Hypothalamus (tissue), 51 donors: ENCODE results near the gene USP34.
"Not testable (repeated sequence)": the region's sequence is repeated elsewhere in the genome, so short reads cannot be mapped to it uniquely, and the experiment has no call there.

ENCODE experiments used
- DNase-seq, 51 donors: peaks; one replicate each; lab custom pipeline; 2025; lab: John Stamatoyannopoulos, UW

Gene USP34

DNA sequence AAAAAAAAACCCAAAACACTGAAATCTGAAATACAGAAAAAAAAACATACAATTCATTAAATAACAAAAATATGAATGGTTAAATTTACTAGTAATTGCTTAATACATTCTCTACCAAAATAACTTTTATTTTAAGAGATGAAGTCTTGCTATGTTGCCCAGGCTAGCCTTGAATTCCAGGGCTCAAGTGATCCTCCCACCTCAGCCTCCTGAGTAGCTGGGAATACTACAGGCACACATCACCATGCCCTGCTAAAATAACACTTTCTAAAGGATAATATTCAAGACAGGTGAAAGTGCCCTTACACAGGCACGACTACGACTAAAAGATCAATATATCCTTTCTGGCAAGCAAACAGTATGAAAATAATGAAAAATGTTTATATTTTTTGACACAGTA, 9.5 kb downstream of the USP34 start:
- no peak for DNase-seq

DNA sequence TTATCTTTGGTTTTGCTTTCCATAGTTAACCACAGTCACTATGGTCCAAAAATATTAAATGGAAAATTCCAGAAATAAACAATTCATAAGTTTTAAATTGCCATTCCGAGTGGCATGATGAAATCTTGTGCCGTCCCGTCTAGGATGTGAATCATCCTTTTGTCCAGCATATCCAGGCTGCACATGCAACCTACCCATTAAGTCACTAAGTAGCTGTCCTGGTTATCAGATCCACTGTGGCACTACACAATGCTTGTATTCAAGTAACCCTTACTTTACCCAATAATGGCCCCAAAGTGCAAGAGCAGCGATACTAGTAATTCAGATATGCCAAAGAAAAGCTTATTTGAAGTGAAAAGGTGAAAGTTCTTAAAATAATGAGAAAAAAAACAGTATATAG, 10.7 kb downstream of the USP34 start:
- DNase-seq = no peak

DNA sequence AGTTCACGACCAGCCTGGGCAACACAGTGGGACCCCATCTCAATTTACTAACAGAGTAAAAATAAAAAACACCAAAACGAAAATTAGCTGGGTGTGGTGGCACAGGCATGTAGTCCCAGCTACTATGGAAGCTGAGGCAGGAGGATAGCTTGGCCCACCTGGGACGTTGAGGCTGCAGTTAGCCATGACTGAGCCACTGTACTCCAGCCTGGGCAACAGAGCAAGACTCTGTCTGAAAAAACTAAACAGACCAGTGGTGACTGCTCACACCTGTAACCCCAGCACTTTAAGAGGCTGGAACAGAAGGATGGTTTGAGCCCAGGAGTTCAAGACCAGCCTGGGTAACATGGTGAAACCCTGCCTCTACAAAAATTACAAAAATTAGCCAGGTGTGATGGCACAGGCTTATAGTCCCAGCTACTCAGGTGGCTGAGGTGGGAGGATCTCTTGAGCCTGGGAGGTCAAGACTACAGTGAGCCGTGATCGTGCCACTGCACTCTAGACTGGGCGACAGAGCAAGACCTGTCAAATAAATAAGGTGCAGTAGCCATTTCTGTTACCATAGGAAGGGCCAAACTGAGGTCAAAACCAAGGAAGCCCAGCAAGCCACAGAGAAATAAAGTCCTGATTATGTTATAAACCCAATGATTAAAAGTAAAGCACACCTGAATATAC, 14.0 kb downstream of the USP34 start:
- no peak for DNase-seq

DNA sequence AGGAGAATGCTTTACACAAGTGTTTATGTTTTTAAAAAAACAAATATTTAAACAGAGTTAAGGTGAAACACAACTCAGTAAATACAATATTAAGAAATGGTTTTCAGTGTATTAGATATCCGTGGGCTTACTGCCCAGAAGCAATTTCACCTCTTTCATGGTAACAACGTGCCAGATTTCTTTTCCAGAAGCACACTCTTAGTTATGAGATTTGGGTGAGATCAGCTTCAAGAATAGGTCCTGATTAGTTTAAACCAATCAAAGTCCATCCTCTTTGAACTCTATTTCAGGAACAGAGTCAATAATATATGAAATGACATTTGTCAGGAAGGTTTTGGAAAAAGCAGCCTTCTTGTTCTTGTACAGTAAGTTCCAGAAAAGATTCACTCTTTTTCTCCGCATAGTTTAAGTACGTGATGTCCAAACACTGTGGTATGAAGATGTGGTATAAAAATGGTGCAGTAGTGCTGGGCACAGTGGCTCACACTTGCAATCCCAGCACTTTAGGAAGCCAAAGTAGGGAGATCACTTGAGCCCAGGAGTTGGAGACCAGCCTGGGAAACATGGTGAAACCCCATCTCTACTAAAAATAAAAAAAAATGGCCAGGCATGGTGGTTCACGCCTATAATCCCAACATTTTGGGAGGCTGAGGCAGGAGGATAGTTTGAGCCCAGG, 14.7 kb downstream of the USP34 start:
- DNase-seq = no peak

DNA sequence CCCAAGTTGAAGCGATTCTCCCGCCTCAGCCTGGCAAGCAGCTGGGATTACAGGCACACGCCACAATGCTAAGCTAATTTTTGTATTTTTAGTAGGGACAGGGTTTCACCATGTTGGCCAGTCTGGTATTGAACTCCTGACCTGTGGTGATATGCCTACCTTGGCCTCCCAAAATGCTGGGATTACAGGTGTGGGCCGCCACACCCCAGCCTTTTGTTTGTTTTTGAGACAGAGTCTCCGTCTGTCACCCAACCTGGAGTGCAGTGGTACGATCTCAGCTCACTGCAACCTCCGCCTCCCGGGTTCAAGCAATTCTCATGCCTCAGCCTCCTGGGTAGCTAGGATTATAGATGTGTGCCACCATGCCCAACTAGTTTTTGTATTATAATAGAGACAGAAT, 15.9 kb downstream of the USP34 start:
- not testable (repeated sequence) for DNase-seq

DNA sequence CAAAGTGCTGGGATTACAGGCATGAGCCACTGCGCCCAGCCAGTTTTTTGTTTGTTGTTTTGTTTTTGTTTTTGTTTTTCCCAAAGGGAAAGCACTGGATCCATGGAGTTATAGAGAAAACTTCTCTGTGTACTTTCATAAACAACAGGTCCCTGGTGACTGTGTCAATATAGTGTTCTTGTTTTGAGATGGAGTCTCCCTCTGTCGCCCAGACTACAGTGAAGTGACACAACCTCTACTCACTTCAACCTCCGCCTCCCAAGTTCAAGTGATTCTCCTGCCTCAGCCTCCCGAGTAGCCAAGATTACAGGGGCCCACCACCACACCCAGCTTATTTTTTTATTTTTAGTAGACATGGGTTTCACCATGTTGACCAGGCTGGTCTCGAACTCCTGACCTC, 16.5 kb downstream of the USP34 start:
- no peak for DNase-seq

DNA sequence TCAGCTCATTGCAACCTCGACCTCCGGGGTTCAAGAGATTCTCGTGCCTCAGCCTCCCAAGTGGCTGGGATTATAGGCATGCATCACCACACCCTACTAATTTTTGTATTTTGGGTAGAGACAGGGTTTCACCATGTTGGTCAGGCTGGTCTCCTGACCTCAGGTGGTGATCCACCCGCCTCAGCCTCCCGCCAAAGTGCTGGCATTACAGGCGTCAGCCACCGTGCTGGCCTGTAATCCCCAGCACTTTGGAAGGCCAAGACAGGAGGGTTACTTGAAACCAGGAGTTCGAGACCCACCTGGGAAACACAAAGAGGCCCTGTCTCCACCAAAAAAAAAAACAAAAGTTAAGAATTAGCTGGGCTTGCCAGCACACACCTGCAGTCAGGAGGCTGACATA, 18.5 kb downstream of the USP34 start:
- DNase-seq = no peak

DNA sequence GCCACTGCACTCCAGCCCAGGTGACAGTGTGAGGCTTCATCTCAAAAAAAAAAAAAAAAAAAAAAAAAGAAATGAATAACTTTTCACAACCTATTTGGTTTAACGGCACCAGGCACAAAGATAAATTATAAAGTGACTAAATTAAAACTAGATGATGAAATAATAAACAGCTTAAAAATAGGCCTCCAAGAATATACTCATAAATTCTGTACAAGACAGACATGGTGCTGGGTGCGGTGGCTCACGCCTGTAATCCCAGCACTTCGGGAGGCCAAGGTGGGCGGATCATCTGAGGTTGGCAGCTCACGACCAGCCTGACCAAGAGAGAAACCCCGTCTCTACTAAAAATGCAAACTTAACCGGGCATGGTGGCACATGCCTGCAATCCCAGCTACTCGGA, 19.7 kb downstream of the USP34 start:
- no peak for DNase-seq

DNA sequence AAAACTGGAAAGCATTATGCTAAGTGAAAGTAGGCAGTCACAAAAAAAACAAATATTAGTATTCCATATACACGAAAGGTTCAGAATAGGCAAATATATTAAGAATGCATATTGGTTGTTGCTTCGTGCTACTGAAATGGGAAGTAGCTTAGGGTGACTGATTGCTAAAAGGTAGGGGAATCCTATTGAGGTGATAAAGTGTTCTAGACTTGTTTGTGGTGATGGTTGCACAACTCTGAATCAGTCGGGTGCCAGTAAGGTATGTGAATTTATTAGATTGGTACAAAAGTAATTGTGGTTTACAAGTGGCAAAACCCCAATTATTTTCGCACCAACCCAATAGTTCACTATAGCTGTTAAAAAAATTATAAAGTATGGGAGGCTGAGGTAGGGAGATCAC, 20.7 kb downstream of the USP34 start:
- no peak for DNase-seq

DNA sequence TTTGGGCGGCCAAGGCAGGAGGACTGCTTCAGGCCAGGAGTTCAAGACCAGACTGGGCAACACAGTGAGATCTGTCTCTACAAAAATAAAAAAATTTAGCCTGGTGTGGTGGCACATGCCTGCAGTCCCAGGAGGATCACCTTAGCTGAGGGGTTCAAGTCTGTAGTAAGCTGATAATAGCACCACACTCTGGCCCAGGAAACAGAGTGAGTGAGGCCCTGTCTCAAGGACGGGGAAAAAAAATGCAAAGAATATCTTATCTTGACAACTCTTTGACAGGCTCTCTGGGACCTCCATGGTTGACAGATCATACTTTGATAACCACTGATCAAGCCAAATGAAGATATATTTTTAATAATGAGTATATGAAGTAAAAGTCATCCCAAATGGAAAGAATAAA, 22.7 kb downstream of the USP34 start:
- DNase-seq = no peak

DNA sequence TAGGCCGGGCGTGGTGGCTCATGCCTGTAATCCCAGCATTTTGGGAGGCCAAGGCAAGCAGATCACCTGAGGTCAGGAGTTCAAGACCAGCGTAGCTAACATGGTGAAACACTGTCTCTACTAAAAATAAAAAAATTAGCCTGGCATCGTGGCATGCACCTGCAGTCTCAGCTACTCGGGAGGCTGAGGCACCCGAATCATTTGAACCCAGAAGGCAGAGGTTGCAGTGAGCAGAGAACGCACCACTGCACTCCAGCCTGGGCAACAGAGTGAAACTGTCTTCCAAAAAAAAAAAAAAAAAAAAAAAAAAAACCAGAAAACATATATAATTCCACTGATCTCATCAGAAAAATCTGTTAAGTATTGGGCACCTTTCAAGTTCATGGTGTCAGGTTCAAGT, 23.9 kb downstream of the USP34 start:
- DNase-seq = not testable (repeated sequence)

DNA sequence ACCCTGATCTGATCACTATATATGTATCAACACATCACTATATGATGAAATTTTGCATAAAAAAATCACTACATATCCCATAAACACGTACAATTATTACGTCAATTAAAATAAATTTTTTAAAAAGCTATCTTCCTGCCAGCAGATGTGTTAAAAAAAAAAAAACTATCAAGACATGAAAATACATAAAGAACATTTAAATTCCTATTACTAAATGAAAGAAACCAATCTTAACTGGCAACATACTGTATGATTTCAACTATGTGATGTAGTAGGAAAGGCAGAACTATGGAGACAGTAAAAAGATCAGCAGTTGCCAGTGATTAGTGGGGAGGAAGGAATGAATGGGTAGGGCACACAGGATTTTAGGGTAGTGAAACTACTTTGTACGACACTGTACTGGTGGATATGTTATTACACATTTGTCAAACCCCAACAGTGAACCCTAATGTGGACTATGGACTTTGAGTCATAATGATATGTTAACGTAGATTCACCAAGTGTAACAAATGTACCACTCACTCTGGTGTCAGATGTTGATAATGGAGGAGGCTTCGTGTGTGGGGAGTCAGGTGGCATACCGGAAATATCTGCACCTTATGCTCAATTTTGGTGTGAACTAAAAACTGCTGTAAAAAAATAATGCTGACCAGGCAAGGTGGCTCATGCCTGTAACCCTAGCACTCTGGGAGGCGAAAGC, 27.4 kb downstream of the USP34 start:
- no peak for DNase-seq

DNA sequence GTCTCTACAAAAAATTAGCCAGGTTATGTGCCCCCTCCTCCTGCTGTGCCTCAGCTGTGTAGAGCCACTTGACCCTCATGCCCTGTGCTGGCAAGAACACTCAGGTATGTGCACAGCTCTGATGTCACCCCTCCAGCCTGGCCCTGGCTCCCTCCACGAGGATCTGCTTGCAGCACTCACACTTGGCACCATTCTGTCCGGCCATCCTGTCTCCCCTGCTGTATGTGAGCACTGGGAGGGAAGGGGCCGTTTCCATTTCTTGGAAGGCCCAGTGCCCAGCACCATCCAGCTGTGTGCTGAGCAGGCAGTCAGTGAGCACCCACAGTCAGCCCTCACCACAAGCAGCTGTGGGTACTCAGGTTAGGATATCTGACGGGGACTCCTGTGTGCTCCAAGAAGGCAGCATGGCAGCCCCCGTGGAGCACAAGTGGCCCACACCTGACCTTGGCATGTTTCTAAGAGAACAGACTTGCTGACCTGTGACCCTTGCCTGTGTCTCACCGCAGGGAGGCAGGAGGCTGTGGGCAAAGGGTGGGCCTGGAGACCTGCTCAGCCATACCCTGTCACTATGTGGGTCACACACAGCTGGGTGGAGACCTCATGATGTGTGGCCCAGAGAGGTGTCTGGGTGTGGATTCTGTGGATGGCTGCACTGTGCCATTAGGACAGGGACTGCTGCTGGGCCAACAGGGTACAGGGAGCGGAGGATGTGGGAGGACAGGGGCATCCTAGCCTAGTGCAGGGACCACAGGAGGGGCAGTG, 31.5 kb downstream of the USP34 start:
- no peak for DNase-seq

DNA sequence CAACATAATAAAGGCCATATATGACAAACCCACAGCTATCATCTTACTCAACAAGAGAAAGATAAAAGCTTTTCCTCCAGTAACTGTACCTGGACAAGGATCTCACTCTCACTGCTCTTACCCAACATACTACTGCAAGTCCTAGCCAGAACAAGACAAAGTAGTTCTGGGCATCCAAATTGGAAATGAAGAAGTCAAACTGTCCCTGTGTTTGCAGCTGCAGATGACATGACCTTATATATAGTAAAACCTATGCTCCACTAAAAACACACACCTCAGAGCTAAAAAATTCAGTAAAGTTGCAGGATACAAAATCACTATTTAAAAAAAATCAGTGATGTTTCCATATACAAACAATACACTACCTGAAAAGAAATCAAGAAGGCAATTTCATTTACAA, 32.2 kb downstream of the USP34 start:
- no peak for DNase-seq

DNA sequence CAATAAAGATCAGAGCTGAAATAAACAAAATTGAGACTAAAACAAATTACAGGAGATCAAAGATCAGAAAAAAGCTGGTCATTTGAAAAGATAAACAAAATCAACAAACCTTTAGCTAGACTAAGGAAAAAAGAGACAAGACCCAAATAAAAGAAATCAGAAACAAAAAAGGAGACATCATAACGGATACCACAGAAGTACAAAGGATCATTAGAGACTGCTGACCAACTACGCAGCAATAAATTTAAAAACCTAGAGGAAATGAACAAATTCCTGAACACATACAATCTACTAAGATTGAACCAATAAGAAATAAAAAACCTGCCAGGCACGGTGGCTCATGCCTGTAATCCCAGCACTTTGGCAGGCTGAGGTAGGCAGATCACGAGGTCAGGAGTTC, 33.7 kb downstream of the USP34 start:
- DNase-seq = no peak

DNA sequence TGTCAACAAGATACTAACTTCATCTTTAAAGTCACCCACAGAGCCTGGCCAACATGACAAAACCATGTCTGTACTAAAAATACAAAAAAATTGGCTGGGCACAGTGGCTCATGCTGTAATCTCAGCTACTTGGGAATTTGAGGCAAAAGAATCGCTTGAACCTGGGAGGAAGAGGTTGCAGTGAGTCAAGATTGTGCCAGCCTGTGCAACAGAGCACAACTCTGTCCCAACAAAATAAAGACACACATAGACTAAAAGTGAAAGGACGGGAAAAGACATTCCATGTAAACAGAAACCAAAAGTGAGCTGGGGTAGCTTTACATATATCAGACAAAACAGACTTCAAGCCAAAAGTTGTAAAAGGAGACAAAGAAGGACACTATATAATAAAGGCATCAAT, 34.8 kb downstream of the USP34 start:
- DNase-seq = no peak

DNA sequence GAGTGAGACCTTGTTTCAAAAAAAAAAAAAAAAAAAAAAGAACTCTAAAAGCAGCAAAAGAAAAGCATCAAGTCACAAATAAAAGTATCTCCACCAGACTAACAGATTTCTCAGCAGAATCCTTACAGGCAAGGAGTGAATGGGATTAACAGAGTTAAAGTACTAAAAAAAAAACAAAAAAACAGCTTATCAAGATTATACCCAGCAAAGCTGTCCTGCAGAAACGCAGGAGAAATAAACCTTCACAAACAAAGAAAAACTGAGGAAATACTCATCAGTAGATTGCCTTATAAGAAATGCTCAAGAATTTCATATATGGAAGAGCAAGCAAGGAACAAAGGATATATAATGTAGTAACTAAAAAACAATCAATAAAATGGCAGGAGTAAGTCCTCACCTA, 35.6 kb downstream of the USP34 start:
- DNase-seq = no peak

DNA sequence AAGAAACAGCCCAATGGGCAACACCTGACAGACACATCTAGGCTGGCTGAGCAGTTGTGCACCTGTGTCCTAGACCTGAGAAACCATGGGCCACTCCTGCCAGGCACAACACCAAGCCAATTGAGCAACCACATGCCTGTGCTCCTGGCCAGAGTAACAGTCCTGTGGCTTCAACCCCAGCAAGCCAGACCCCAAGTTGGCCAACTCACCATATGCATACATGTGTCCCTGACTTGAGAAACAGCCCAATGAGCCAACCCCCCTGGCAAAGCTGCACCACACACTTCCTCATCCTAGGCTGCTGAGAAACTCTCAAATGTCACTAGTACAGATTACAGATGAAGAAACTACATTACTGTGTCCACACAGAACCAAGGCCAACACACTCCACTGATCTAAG, 36.6 kb downstream of the USP34 start:
- no peak for DNase-seq

DNA sequence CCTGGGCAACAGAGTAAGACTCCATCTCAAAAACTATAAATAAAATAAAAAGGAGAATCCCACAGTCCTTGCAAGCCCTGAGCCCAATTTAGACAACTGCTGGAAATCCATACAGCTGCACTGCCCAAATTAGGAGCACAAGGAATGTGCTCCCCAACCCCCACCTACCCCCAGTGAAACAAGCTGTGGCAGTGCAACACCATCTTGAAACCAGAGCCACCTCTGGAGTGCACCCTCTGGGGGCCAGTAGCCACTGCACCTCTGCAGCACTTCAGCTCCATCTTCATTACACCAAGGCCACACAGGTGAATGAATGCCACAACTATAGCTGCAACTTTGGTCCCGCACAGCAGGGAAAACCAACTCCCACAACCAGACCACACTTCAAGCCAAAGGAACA, 37.3 kb downstream of the USP34 start:
- DNase-seq = no peak

DNA sequence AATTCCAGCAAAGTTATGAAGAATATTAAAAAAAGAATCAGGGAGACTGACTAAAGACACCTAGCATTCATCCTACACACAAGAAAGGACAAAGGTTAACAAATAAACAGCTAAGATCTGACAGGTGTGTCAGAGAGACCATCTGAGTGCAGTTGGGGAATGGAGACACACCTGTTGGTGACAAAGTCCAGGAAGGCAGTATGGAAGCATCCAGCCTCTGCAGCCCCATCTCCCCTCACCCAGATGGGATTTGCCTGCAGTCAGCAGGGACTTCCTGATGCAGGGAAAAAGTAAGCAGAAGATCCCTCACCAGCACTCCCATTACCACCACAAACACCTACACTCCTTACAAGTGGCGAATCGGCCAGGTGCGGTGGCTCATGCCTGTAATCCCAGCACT, 37.9 kb downstream of the USP34 start:
- no peak for DNase-seq

DNA sequence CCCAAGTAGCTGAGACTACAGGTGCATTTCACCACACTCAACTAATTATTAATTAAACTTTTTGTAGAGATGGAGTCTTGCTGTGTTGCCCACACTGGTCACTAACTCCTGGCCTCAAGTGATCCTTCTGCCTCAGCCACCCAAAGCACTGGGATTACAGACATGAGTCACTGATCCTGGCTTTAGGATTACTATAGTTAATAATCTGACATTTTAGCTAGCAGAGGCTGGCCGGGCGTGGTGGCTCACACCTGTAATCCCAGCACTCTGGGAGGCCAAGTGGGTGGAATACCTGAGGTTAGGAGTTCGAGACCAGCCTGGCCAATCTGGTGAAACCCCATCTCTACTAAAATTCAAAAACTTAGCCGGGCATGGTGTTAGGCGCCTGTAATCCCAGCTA, 39.5 kb downstream of the USP34 start:
- no peak for DNase-seq
